HG02642 (cell line): ENCODE results near the gene CCDC13.
"Not testable (repeated sequence)": the region's sequence is repeated elsewhere in the genome, so short reads cannot be mapped to it uniquely, and the experiment has no call there.

Experiments used
- ATAC-seq: cut with Tn5 transposase; IDR thresholded peaks from one replicate; pipeline ENCODE4 v1.9.1; 2021; ENCODE audit warnings: mild to moderate bottlenecking; ENCODE audit not compliant: unreplicated experiment, poor library complexity

Gene CCDC13

GRCh38 chr3:42772670-42773408 is at the start of gene CCDC13:
TSS of gene CCDC13 (minus strand) at chr3:42773253. CDS start at chr3:42758345, 14,908 bp downstream.
- peak; percentile 99 for ATAC-seq

GRCh38 chr3:42822828-42823227 is 49.8 kb upstream of the CCDC13 start:
- no peak for ATAC-seq

- no peak for ATAC-seq
These were observed 47.6 kb upstream of the CCDC13 start for GRCh38 chr3:42820746-42821051.

GRCh38 chr3:42819351-42819965 is 46.4 kb upstream of the CCDC13 start:
- no peak for ATAC-seq

- ATAC-seq, result no peak
These were observed 42.8 kb upstream of the CCDC13 start for GRCh38 chr3:42815826-42816225.

- ATAC-seq, result no peak
These were observed 42.0 kb upstream of the CCDC13 start for GRCh38 chr3:42814914-42815507.

GRCh38 chr3:42814246-42814645 is 41.2 kb upstream of the CCDC13 start:
- no peak for ATAC-seq

GRCh38 chr3:42811118-42811883 is 38.2 kb upstream of the CCDC13 start:
- ATAC-seq, result not testable (repeated sequence)

GRCh38 chr3:42810706-42811105 is 37.7 kb upstream of the CCDC13 start:
- ATAC-seq, result not testable (repeated sequence)

- no peak for ATAC-seq
These were observed 36.1 kb upstream of the CCDC13 start, which contains the start of gene ACKR2 for GRCh38 chr3:42809202-42809601. TSS of gene ACKR2 (plus strand) at chr3:42809445. CDS start at chr3:42864503, 55,058 bp downstream.

GRCh38 chr3:42807929-42808328 is 34.9 kb upstream of the CCDC13 start:
- no peak for ATAC-seq

- no peak for ATAC-seq
These were observed 32.2 kb upstream of the CCDC13 start for GRCh38 chr3:42805141-42805821.

GRCh38 chr3:42804831-42805132 is 31.7 kb upstream of the CCDC13 start:
- ATAC-seq, result peak; percentile 27

GRCh38 chr3:42804106-42804830 is 31.2 kb upstream of the CCDC13 start, which contains the start of gene HIGD1A:
TSS of gene HIGD1A (minus strand) at chr3:42804490. CDS start at chr3:42794253, 10,237 bp downstream.
- ATAC-seq, result peak; percentile 99

- ATAC-seq, result peak; percentile 27
These were observed 30.5 kb upstream of the CCDC13 start for GRCh38 chr3:42803414-42804105.

- no peak for ATAC-seq
These were observed 29.9 kb upstream of the CCDC13 start for GRCh38 chr3:42802876-42803413.

GRCh38 chr3:42801784-42802183 is 28.7 kb upstream of the CCDC13 start:
- no peak for ATAC-seq

- ATAC-seq, result no peak
These were observed 28.1 kb upstream of the CCDC13 start for GRCh38 chr3:42801048-42801620.
